NOMO-1 (cell line): ENCODE data around the gene HTR2B.
"Not testable (repeated sequence)": the region's sequence is repeated elsewhere in the genome, so short reads cannot be mapped to it uniquely, and the experiment has no call there.

Source experiments
- DNase-seq, 2 experiments: peaks; one replicate each; lab custom pipeline; 2025; ENCODE audit not compliant: unreplicated experiment in 2 of 2; lab: John Stamatoyannopoulos, UW

HTR2B gene

GRCh38 chr2:231099918-231100317, 24.9 kb downstream of the HTR2B start:
- DNase-seq = no peak

DNA sequence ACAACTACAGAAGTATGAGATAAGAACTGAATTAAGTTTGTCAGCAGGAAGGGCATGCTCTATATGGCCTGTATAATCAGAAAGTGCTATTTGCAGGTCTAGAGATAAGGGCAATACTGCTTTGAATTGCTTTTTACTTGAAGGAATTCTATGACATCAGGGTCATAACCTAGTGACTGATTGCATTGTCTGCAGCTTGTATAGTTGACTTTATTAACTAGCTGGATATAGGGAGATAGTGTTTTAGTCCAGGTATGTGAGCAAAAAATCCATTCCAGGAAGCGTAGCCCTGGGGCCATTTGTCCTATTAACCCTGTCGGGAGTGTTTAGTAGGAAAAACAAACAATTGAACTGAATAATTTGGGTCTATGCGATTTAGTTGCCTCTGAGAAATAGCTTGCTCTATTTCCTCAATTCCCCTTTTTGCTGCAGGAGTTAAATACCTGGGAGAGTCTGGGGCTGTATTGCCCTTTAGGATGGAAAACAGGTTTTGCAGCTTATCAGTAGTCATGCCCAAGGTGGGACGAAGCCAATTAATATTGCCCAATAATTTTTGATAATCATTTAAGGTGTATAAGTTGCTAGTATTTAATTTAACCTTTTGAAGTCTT, 30.0 kb downstream of the HTR2B start:
- no peak for DNase-seq

- DNase-seq = no peak
These were observed 30.9 kb downstream of the HTR2B start for GRCh38 chr2:231093933-231094332.

DNA sequence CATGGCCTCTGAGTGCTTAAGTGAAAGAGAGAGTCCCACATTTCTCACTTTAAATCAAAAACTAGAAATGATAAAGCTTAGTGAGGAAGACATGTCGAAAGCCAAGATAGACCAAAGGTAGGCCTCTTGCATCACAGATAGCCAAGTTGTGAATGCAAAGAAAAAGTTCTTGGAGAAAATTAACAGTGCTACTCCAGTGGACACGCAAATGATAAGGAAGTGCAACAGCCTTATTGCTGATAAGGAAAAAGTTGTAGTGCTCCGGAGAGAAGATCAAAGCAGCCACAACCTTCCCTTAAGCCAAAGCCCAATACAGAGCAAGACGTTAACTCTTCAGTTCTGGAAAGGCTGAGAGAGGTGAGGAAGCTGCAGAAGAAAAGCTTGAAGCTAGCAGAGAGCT, 36.1 kb downstream of the HTR2B start:
- no peak for DNase-seq

DNA sequence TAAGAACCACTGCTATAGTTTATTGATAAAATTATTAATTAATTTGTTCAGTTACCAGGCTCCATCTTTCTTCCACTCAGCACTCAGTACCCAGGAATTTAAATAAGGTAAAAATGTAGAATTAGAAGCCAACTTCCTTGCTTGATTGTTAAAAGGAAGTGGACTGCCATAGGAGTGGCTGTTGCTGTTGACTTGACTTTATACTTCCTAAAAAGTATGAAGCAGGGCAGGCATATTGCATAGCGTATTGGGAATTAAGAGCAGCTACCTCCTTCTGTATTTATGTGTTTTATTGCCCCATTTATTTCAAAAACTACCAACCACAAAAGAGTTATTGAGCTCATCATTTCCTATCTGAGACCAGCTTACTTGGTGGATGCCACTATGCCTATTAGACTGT, 40.3 kb downstream of the HTR2B start:
- DNase-seq = no peak

DNA sequence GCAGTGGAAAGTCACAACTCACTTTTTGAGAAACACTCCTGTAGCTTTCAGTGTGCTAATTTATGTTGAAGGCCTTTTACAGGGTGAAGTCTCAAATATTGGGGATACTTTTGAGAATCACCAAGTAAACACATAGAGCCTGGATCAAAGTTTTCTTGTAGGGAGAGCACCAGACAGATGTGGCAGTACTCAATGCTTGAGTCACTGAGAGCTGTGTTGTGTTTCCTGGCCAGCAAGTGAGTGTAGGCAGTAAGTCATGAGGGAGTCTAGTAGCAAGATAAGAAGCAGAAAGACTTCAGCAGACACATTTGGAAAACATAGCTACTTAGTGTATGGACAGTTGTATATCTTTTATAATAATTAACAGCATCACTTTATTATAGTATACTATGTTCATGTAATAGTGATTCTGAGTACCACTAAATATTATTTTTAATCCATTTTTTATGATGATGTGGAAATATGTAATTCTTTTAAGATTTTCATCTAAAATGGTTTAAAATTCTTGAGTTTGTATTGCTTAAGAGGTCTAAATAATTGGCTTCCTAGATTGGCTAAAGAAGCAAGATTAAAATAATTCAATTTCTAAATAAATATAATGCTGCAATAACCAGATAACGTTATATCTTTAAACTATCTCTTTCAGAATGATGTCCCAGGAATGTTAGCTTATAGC, 55.3 kb downstream of the HTR2B start:
- no peak for DNase-seq

GRCh38 chr2:231068525-231069222, 56.2 kb downstream of the HTR2B start:
- no peak for DNase-seq

GRCh38 chr2:231067531-231067930, 57.3 kb downstream of the HTR2B start:
- DNase-seq = not testable (repeated sequence)

DNA sequence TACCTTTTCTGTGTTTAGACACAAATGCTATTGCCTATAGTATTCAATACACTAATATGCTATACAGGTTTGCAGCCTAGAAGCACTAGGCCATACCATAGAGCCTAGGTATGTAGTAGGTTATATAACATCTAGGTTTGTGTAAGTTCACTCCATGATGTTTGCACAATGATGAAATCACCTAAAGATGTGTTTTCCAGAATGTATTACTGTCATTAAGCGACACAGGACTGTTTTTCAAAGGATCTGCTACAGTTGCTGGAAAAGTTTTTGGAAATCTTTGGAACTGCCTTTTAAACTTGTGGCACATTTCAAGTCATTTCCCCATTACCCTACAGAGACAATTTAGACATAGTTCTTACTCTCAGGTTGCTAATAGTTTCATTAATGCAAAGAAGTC, 58.9 kb downstream of the HTR2B start:
- DNase-seq = no peak

- DNase-seq = peak in 1 of 2 experiments; percentile 39
These were observed 61.5 kb downstream of the HTR2B start for GRCh38 chr2:231063347-231063746.

- no peak for DNase-seq
These were observed 62.1 kb downstream of the HTR2B start for GRCh38 chr2:231062776-231063175.

DNA sequence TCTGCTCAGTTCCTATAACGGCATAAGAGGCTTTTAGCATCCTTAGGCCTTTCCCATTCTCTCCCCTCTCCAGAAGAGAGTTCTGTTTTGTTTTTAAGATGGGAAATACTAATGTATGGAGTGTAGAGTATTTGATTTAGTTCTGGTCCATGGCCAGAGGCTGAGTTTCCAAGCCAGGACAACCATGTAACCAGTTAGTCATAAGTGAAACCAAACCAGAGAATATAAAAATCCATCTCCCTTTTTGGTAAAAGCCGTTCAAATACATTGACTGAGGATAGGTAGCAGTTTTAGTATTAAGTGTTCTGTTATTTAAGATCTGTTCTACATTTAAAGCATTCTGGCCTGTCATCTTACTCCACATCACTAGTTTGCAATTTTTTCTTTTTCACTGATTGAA, 65.1 kb downstream of the HTR2B start:
- DNase-seq = no peak

DNA sequence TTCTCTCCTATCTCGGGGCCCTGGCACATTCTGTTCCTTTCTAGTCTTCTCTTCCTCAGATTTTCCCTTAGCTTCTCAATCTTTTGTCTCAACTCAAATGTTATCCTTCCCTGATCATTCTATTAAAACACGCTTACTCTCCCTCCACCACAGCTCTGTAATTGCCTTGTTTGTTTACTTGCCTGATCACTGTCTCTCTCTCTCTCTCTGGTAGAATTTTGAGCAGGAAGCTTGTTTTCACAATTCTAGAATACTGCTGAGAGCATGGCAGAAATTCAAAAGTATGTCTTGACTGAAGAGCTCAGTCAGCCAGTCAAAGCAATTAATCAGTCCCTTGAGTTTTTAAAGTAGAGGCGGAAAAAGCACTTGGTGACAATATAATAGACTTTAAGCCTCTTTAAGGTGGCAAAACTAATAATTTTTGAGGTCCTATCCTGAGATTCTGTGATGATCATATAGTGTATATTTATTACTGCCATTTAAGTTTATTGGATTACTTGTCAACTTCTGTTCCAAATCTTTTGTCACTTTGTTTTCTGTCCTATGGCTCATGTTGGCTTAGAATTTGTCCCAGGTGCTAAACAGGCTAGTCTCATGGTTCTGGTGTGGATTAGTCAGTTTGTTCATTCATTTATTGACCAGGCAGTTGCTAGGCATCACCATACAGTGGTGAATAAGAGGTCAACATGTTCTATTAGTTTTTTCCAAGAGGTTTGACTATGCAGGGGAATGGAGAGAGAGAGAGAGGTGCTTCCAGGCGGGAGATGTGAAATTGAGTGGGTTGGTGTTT, 65.9 kb downstream of the HTR2B start:
- DNase-seq = no peak
